ENCODE results near the gene KRT5. TPM values are rescaled to one million over a fixed set of nuclear protein-coding genes. Genes with fewer than 3 reads are reported as not detected.

Gene KRT5
- polyA plus RNA-seq, 1 of the 3 experiments (the other 2 are of a cell fraction): not detected

DNA sequence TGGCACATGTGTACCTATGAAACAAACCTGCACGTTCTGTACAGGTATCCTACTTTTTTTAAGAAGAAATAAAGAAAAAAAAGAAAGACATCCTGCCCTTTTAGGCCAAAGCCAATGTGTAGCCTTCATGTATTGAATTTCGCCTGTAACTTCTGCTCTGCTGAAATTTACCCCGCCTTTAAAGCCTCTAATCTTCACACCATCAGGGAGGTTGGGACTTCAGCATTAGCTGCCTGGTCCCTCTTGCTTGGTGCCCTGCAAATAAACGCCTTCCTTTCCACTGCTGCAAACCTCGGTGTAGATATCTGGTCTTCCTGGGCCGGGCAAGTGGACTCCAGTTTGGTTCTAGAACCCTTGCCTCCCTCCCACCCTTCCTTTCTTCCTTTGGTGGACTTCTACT lies 35.4 kb upstream of the KRT5 start:
- Histone ChIP-seq H3K36me3 (replicated peaks in 1 of 2; ENCODE audit: control insufficient read depth in 1 of 2, insufficient read depth in 2 of 2, low read length in 1 of 2) (no peaks in the 10 kb centered on the region), H3K9ac (no peak overlapping the region), H2AFZ (ENCODE audit: low read depth) (no peak overlapping the region), H3K27me3 (ENCODE audit: insufficient read depth) (peaks cover 47% of the 10 kb centered on the region), H3K4me2 (no peak overlapping the region), H3K4me1 (ENCODE audit: control insufficient read depth in 1 of 2, insufficient read depth in 2 of 2, low read depth in 1 of 2, low read length in 1 of 2) (no peaks in the 10 kb centered on the region), H4K20me1 (ENCODE audit: insufficient read depth) (no peaks in the 10 kb centered on the region), H3K79me2 (ENCODE audit: insufficient read depth) (no peaks in the 10 kb centered on the region), H3F3A (replicated peaks; ENCODE audit: insufficient read depth) (no peaks in the 10 kb centered on the region), H3K9me2 (no peaks in the 10 kb centered on the region), H3K4me3 (ENCODE audit: low read depth in 2 of 2, low read length in 1 of 2) (no peak overlapping the region), H3K9me3 (no peaks in the 10 kb centered on the region), H3K27ac (ENCODE audit: low read depth in 2 of 2, low read length in 1 of 2) (no peak overlapping the region)
- no peak for TF ChIP-seq CHD2 (IDR thresholded peaks at IDR 0.05; ENCODE audit: low read length, partially characterized antibody)
- TF ChIP-seq TCF12 (IDR thresholded peaks at IDR 0.05): no peak
- TF ChIP-seq JUND (IDR thresholded peaks at IDR 0.05): no peak
- TF ChIP-seq FOXM1 (IDR thresholded peaks at IDR 0.05; ENCODE audit: low read depth): no peak
- no peak for TF ChIP-seq TAF1 (IDR thresholded peaks at IDR 0.05; ENCODE audit: borderline replicate concordance, low read depth, low read length)
- no peak for TF ChIP-seq EZH2phosphoT487 (IDR thresholded peaks at IDR 0.05; ENCODE audit: borderline replicate concordance, low read depth)
- TF ChIP-seq, protein P1, sequence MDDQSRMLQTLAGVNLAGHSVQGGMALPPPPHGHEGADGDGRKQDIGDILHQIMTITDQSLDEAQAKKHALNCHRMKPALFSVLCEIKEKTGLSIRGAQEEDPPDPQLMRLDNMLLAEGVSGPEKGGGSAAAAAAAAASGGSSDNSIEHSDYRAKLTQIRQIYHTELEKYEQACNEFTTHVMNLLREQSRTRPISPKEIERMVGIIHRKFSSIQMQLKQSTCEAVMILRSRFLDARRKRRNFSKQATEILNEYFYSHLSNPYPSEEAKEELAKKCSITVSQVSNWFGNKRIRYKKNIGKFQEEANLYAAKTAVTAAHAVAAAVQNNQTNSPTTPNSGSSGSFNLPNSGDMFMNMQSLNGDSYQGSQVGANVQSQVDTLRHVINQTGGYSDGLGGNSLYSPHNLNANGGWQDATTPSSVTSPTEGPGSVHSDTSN (IDR thresholded peaks at IDR 0.05): no peak
- no peak for TF ChIP-seq POLR2AphosphoS5 (IDR thresholded peaks at IDR 0.05; ENCODE audit: low read depth, low read length)
- TF ChIP-seq ELF1 (IDR thresholded peaks at IDR 0.05): no peak
- TF ChIP-seq GATA2 (CRISPR knock-in tag; IDR thresholded peaks at IDR 0.05): no peak
- TF ChIP-seq MXI1 (IDR thresholded peaks at IDR 0.05; ENCODE audit: low read depth, low read length): no peak
- TF ChIP-seq TEAD4 (IDR thresholded peaks at IDR 0.05; ENCODE audit: borderline replicate concordance, insufficient read depth): no peak
- no peak for TF ChIP-seq SMC3 (IDR thresholded peaks at IDR 0.05; ENCODE audit: low read depth, low read length)
- TF ChIP-seq NRF1 (IDR thresholded peaks at IDR 0.05; ENCODE audit: low read depth, low read length): no peak
- no peak for TF ChIP-seq FOXJ3 (CRISPR knock-in tag; IDR thresholded peaks at IDR 0.05)
- TF ChIP-seq, protein P2, sequence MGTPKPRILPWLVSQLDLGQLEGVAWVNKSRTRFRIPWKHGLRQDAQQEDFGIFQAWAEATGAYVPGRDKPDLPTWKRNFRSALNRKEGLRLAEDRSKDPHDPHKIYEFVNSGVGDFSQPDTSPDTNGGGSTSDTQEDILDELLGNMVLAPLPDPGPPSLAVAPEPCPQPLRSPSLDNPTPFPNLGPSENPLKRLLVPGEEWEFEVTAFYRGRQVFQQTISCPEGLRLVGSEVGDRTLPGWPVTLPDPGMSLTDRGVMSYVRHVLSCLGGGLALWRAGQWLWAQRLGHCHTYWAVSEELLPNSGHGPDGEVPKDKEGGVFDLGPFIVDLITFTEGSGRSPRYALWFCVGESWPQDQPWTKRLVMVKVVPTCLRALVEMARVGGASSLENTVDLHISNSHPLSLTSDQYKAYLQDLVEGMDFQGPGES (IDR thresholded peaks at IDR 0.05; ENCODE audit: low read depth, low read length): no peak
- no peak for DNase-seq
- POLR2A ChIA-PET: no interaction called here
- WGBS (ENCODE audit: low lambda C conversion rate): 20% methylated on average over 6 of the region's 6 CpGs
- CTCF ChIA-PET: interaction anchor here (0.8 kb wide), 1 partner anchor 59 kb away, joined by 3 read pairs; no protein-coding TSS in a partner anchor

DNA sequence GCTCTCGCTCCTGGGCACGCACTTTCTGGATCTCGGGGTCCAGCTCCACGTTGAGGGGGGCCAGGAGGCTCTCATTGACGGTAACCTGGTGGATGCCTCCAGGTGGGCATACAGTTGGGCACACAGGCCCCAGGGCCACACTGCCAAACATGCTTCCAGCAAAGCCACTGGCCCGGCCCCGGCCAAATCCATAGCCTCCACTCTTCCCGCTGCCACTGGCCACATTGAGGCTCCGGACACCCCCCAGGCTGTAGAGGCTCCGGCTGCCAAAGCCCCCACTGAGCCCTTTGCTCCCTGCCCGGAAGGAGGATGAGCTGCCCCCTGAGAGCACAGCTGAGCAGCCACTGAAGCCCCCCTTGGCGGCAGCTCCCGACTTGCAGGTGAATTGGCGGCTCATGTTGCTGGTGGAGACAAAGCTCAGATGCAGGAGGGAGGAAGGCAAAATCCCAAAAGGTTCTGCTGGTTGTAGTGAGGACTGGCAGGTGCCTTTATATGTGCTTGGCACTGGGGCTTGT lies 32.5 kb upstream of the KRT5 start, which contains the start of gene KRT71:
Gene KRT71 (minus strand): TSS at position 465 of the 515 bp plus-strand sequence. CDS start 68 bp downstream, at position 397.
- DNase-seq: no peak
- POLR2A ChIA-PET: no interaction called here
- TF ChIP-seq TAF1 (IDR thresholded peaks at IDR 0.05; ENCODE audit: borderline replicate concordance, low read depth, low read length) (no peak), RFX5 (IDR thresholded peaks at IDR 0.05; ENCODE audit: low read length) (no peak), RCOR1 (IDR thresholded peaks at IDR 0.05; ENCODE audit: low read length) (no peak)
- TF ChIP-seq, protein P3, sequence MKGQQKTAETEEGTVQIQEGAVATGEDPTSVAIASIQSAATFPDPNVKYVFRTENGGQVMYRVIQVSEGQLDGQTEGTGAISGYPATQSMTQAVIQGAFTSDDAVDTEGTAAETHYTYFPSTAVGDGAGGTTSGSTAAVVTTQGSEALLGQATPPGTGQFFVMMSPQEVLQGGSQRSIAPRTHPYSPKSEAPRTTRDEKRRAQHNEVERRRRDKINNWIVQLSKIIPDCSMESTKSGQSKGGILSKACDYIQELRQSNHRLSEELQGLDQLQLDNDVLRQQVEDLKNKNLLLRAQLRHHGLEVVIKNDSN (IDR thresholded peaks at IDR 0.05; ENCODE audit: borderline replicate concordance, low read depth): no peak
- Histone ChIP-seq H3K4me2 (no peak within 1 kb of the TSS), H3F3A (replicated peaks; ENCODE audit: insufficient read depth) (no peaks in the 10 kb centered on the region), H3K9ac (no peak within 1 kb of the TSS), H4K20me1 (ENCODE audit: insufficient read depth) (no peaks in the 10 kb centered on the region), H3K79me2 (ENCODE audit: insufficient read depth) (no peaks in the 10 kb centered on the region), H3K27me3 (ENCODE audit: insufficient read depth) (peaks cover 61% of the 10 kb centered on the region), H3K4me1 (ENCODE audit: control insufficient read depth in 1 of 2, insufficient read depth in 2 of 2, low read depth in 1 of 2, low read length in 1 of 2) (no peaks in the 10 kb centered on the region), H3K9me2 (no peaks in the 10 kb centered on the region), H3K4me3 (ENCODE audit: low read depth in 2 of 2, low read length in 1 of 2) (no peak within 1 kb of the TSS), H3K9me3 (no peaks in the 10 kb centered on the region), H3K36me3 (replicated peaks in 1 of 2; ENCODE audit: control insufficient read depth in 1 of 2, insufficient read depth in 2 of 2, low read length in 1 of 2) (no peaks in the 10 kb centered on the region), H2AFZ (ENCODE audit: low read depth) (no peak within 1 kb of the TSS), H3K27ac (ENCODE audit: low read depth in 2 of 2, low read length in 1 of 2) (no peak within 1 kb of the TSS)
- CTCF ChIA-PET: no interaction called here
- WGBS (ENCODE audit: low lambda C conversion rate): 29% methylated on average over 7 of the region's 14 CpGs

All from SK-N-SH (cell line).